ENCODE data around the gene PPP1R8. TPM values are rescaled to one million over a fixed set of nuclear protein-coding genes. Genes with fewer than 3 reads are reported as not detected.

PPP1R8 gene
- total RNA-seq, 1 experiment from 2014 or later: 39.5 TPM

GRCh38 chr1:27804791-27805190 lies 25.8 kb upstream of the PPP1R8 start (continued):
- no peak for TF ChIP-seq ATF6 (CRISPR knock-in tag; IDR thresholded peaks at IDR 0.05)
- no peak for TF ChIP-seq ZNF317 (CRISPR knock-in tag; IDR thresholded peaks at IDR 0.05; ENCODE audit: borderline replicate concordance, low read depth)
- TF ChIP-seq NR2C2 (CRISPR knock-in tag; IDR thresholded peaks at IDR 0.05): no peak

- H3K4me1 Mint-ChIP-seq: peaks cover 14% of the 10 kb centered on the region
- no peaks in the 10 kb centered on the region for H3K9me3 Mint-ChIP-seq
- H3K27me3 Mint-ChIP-seq (ENCODE audit: low read depth): no peaks in the 10 kb centered on the region
- ChIA-PET POLR2A (no interaction called here), CTCF (no interaction called here)
- no peak for DNase-seq (ENCODE audit: low spot score)
- no peak overlapping the region for H3K4me3 Mint-ChIP-seq
- no peak for ATAC-seq
- H3K36me3 Mint-ChIP-seq: 0 out of 2 replicates have a peak, but pooled peaks cover 2% of the 10 kb centered on the region
- TF ChIP-seq CTCF (IDR thresholded peaks at IDR 0.05) (no peak), MXD4 (CRISPR knock-in tag; IDR thresholded peaks at IDR 0.05; ENCODE audit: borderline replicate concordance) (no peak), TCF7 (CRISPR knock-in tag; IDR thresholded peaks at IDR 0.05; ENCODE audit: low read depth) (no peak), JAZF1 (CRISPR knock-in tag; IDR thresholded peaks at IDR 0.05) (no peak), GABPB1 (CRISPR knock-in tag; IDR thresholded peaks at IDR 0.05) (no peak), ARID4B (CRISPR knock-in tag; IDR thresholded peaks at IDR 0.05; ENCODE audit: borderline replicate concordance) (no peak), OVOL2 (CRISPR knock-in tag; IDR thresholded peaks at IDR 0.05; ENCODE audit: borderline replicate concordance) (no peak), ZNF219 (CRISPR knock-in tag; IDR thresholded peaks at IDR 0.05; ENCODE audit: borderline replicate concordance) (no peak), CREM (CRISPR knock-in tag; IDR thresholded peaks at IDR 0.05) (no peak), TEAD4 (CRISPR knock-in tag; IDR thresholded peaks at IDR 0.05) (no peak), MLX (CRISPR knock-in tag; IDR thresholded peaks at IDR 0.05) (no peak), CDX4 (CRISPR knock-in tag; IDR thresholded peaks at IDR 0.05; ENCODE audit: borderline replicate concordance) (no peak), ZNF512 (CRISPR knock-in tag; IDR thresholded peaks at IDR 0.05; ENCODE audit: borderline replicate concordance) (no peak)
- no peak overlapping the region for H3K27ac Mint-ChIP-seq
Observed at GRCh38 chr1:27806758-27807157, 23.8 kb upstream of the PPP1R8 start.

Data from WTC11 (cell line).